Immature natural killer cell (primary cell): ENCODE data around the gene ZC3H11A. TPM values are rescaled to one million over a fixed set of nuclear protein-coding genes. Genes with fewer than 3 reads are reported as not detected.

Source experiments
- DNase-seq, 3 donors: peaks; one replicate each; pipeline ENCODE4 v3.0.0; 2022; ENCODE audit warnings: mixed read lengths in 1 of 3
- H3K27ac Mint-ChIP-seq, 6 donors: one replicate each; pipeline ENCODE4 v1.8.0; 2020; ENCODE audit warnings: mixed read lengths in 6 of 6, mild to moderate bottlenecking in 5 of 6, inconsistent platforms in 4 of 6, moderate library complexity in 3 of 6
- H3K27me3 Mint-ChIP-seq, 3 donors: one replicate each; pipeline ENCODE4 v1.8.0; 2020 to 2021; ENCODE audit warnings: low read depth in 3 of 3, mild to moderate bottlenecking in 3 of 3, mixed read lengths in 3 of 3, moderate library complexity in 3 of 3, inconsistent platforms in 1 of 3
- H3K36me3 Mint-ChIP-seq, 3 donors: one replicate each; pipeline ENCODE4 v1.8.0; 2020; ENCODE audit warnings: mixed read lengths in 3 of 3, inconsistent platforms in 2 of 3, mild to moderate bottlenecking in 2 of 3
- H3K4me1 Mint-ChIP-seq, 2 donors: one replicate each; pipeline ENCODE4 v1.8.0; 2020; ENCODE audit warnings: inconsistent platforms in 2 of 2, mild to moderate bottlenecking in 2 of 2, mixed read lengths in 2 of 2, moderate library complexity in 1 of 2
- H3K4me3 Mint-ChIP-seq, 5 donors: one replicate each; pipeline ENCODE4 v1.8.0; 2020; ENCODE audit warnings: mild to moderate bottlenecking in 5 of 5, mixed read lengths in 5 of 5, inconsistent platforms in 3 of 5, moderate library complexity in 3 of 5
- H3K9me3 Mint-ChIP-seq, 6 donors: one replicate each; pipeline ENCODE4 v1.8.0; 2020; ENCODE audit warnings: mild to moderate bottlenecking in 6 of 6, mixed read lengths in 6 of 6, inconsistent platforms in 4 of 6, moderate library complexity in 3 of 6
- polyA plus RNA-seq, 3 donors: library from polyadenylated mRNA; unstranded; fragments of 300-500 nt; fragmentation: Illumina TruSeq; gene quantifications; one replicate each; pipeline ENCODE4 v1.2.3, GENCODE V29; 2021

ZC3H11A gene
- polyA plus RNA-seq, 3 donors from 2014 or later: 23.2 to 50.4 (median 34.4) TPM

- H3K27ac Mint-ChIP-seq: peak overlapping the region; percentile 91 to 99 (median 94)
- peak overlapping the region; percentile 94 to 98 (median 96) for H3K4me3 Mint-ChIP-seq
- H3K4me1 Mint-ChIP-seq: peaks cover 55 to 64% of the 10 kb centered on the region in 2 donors
- peaks cover 4 to 5% (median 5%) of the 10 kb centered on the region in 3 donors for H3K36me3 Mint-ChIP-seq
- DNase-seq: peak; percentile 21 to 35 (median 26)
- H3K27me3 Mint-ChIP-seq: peaks cover 5 to 11% (median 8%) of the 10 kb centered on the region in 3 donors
- no peaks in the 10 kb centered on the region for H3K9me3 Mint-ChIP-seq
Observed at GRCh38 chr1:203796236-203796605, 798 bp downstream of the ZC3H11A start.

DNA sequence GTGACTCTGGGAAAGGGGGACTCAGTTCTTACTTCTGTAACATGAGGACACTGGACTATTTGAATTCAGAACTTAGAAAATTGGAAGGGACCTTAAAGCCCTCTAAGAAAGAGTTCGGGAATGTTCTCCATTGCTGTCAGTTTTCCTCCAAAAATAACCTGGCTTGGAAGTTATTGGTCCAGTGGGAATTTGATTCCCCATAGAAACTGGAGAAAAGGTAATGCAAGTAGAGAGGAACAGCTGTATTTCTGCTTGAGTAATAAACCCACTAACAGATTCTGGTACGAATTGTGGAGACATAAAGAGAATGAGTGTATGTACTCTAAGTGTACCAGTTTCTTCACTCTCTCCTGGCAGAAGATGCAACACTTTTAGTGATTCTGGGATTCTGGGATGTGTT, 1.8 kb downstream of the ZC3H11A start:
- no peak for DNase-seq
- H3K9me3 Mint-ChIP-seq: no peaks in the 10 kb centered on the region
- H3K36me3 Mint-ChIP-seq: peaks cover 4 to 5% (median 5%) of the 10 kb centered on the region in 3 donors
- peaks cover 58 to 74% of the 10 kb centered on the region in 2 donors for H3K4me1 Mint-ChIP-seq
- peak overlapping the region; percentile 14 to 91 (median 73) for H3K27ac Mint-ChIP-seq
- H3K4me3 Mint-ChIP-seq: peak overlapping the region; percentile 94 to 98 (median 96)
- H3K27me3 Mint-ChIP-seq: peaks cover 5 to 11% (median 8%) of the 10 kb centered on the region in 3 donors

- peaks cover 5 to 11% (median 8%) of the 10 kb centered on the region in 3 donors for H3K27me3 Mint-ChIP-seq
Observed at GRCh38 chr1:203797948-203798655, 2.7 kb downstream of the ZC3H11A start.

GRCh38 chr1:203799157-203799556, 3.7 kb downstream of the ZC3H11A start:
- Mint-ChIP-seq H3K9me3 (no peaks in the 10 kb centered on the region), H3K27ac (peak overlapping the region; percentile 7 to 46 (median 28)), H3K4me3 (no peak overlapping the region), H3K4me1 (peaks cover 68 to 94% of the 10 kb centered on the region in 2 donors), H3K27me3 (peaks cover 5 to 11% (median 8%) of the 10 kb centered on the region in 3 donors), H3K36me3 (peaks cover 5 to 10% (median 9%) of the 10 kb centered on the region in 3 donors)
- no peak for DNase-seq

More at GRCh38 chr1:203797948-203798655, 2.7 kb downstream of the ZC3H11A start:
- DNase-seq: no peak
- peak overlapping the region in 4 of 6 donors; percentile 17 to 62 (median 31) for H3K27ac Mint-ChIP-seq
- peak overlapping the region; percentile 1 to 51 (median 11) for H3K4me3 Mint-ChIP-seq
- H3K9me3 Mint-ChIP-seq: no peaks in the 10 kb centered on the region
- peaks cover 4 to 5% (median 5%) of the 10 kb centered on the region in 3 donors for H3K36me3 Mint-ChIP-seq
- H3K4me1 Mint-ChIP-seq: peaks cover 63 to 83% of the 10 kb centered on the region in 2 donors

DNA sequence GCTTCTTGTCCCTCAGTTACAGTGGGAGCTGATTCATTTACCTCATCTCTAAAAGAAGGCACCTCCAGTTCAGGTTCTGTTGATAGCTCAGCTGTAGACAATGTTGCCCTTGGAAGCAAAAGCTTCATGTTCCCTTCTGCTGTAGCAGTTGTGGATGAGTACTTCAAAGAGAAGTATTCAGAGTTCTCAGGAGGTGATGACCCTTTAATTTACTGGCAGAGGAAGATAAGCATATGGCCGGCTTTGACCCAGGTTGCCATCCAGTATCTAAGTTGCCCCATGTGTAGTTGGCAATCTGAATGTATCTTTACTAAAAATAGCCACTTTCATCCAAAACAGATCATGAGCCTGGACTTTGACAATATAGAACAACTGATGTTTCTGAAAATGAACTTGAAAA, 4.5 kb downstream of the ZC3H11A start:
- peaks cover 5 to 11% (median 8%) of the 10 kb centered on the region in 3 donors for H3K27me3 Mint-ChIP-seq
- peaks cover 70 to 96% of the 10 kb centered on the region in 2 donors for H3K4me1 Mint-ChIP-seq
- H3K27ac Mint-ChIP-seq: peak overlapping the region in 4 of 6 donors; percentile 3 to 46 (median 42)
- no peak overlapping the region for H3K4me3 Mint-ChIP-seq
- peaks cover 9 to 14% (median 13%) of the 10 kb centered on the region in 3 donors for H3K36me3 Mint-ChIP-seq
- DNase-seq: no peak
- no peaks in the 10 kb centered on the region for H3K9me3 Mint-ChIP-seq

GRCh38 chr1:203805689-203806088, 10.3 kb downstream of the ZC3H11A start:
- peaks cover 33 to 66% of the 10 kb centered on the region in 2 donors for H3K4me1 Mint-ChIP-seq

GRCh38 chr1:203807196-203807595, 11.8 kb downstream of the ZC3H11A start:
- H3K27ac Mint-ChIP-seq: no peak overlapping the region
- H3K27me3 Mint-ChIP-seq: peaks cover 0 to 3% (median 0%) of the 10 kb centered on the region in 3 donors
- H3K9me3 Mint-ChIP-seq: no peaks in the 10 kb centered on the region
- H3K4me3 Mint-ChIP-seq: no peak overlapping the region
- no peak for DNase-seq
- peaks cover 34 to 62% of the 10 kb centered on the region in 2 donors for H3K4me1 Mint-ChIP-seq
- H3K36me3 Mint-ChIP-seq: peaks cover 8 to 22% (median 13%) of the 10 kb centered on the region in 3 donors

More at GRCh38 chr1:203805689-203806088, 10.3 kb downstream of the ZC3H11A start:
- DNase-seq: no peak
- Mint-ChIP-seq H3K9me3 (no peaks in the 10 kb centered on the region), H3K27ac (peak overlapping the region in 3 of 6 donors; percentile 9 to 46 (median 17)), H3K4me3 (no peak overlapping the region), H3K36me3 (peaks cover 8 to 22% (median 13%) of the 10 kb centered on the region in 3 donors), H3K27me3 (peaks cover 0 to 3% (median 0%) of the 10 kb centered on the region in 3 donors)

DNA sequence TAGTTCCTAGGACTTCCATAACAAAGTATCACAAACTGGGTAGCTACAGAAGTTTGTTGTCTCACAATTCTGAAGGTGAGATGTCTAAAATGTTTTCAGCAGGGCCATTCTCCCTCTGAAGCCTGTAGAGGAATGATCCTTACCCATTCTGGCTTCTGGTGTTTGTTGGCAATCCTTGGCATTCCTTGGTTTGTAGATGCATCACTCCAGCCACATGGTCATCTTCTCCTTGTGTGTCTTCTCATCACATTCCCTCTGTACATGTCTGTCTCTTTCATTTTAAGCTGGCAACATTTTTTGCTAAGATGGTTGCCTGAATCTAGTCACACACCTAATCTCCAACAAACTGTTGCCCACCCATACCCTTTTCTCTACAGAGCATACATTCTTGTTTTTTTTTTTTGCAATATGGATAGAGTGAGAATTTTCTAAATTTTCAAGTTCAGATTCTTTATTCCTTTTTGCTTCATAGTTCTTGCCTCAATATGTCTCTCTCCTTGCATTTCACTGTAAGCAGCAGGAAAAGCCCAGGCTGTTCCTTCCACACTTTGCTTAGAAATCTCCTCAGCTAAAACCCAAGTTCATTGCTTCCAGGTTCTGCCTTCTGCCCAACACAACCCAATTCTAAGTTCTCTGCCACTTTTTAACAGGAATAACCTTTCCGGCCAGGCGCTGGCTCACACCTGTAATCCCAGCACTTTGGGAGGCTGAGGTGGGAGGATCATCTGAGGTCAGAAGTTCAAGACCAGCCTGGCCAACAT, 18.3 kb downstream of the ZC3H11A start:
- Mint-ChIP-seq H3K4me3 (no peak overlapping the region), H3K4me1 (peaks cover 18 to 46% of the 10 kb centered on the region in 2 donors), H3K27ac (peak overlapping the region in 4 of 6 donors; percentile 33 to 63 (median 48)), H3K9me3 (no peaks in the 10 kb centered on the region), H3K27me3 (peaks cover 0 to 2% (median 0%) of the 10 kb centered on the region in 3 donors), H3K36me3 (peaks cover 14 to 24% (median 14%) of the 10 kb centered on the region in 3 donors)
- DNase-seq: no peak

DNA sequence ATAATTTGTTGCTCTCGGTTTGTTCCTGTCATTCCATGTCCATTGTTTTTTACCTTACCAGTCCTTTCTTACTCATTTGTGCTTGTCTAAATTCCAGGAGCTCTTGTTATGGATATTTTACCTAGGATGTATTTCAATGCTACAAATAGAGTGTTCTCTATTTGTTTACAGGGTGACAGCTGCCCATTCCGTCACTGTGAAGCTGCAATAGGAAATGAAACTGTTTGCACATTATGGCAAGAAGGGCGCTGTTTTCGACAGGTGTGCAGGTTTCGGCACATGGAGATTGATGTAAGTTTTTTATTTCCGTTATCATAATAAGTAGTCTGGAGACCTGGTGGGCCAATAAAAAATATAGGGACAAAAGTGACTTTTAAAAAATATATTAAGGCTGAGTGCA, 23.0 kb downstream of the ZC3H11A start:
- Mint-ChIP-seq H3K4me3 (no peak overlapping the region), H3K36me3 (peaks cover 34 to 50% (median 36%) of the 10 kb centered on the region in 3 donors), H3K4me1 (peaks cover 2 to 48% of the 10 kb centered on the region in 2 donors), H3K9me3 (no peaks in the 10 kb centered on the region), H3K27me3 (peaks cover 0 to 4% (median 0%) of the 10 kb centered on the region in 3 donors), H3K27ac (no peak overlapping the region)
- DNase-seq: no peak

DNA sequence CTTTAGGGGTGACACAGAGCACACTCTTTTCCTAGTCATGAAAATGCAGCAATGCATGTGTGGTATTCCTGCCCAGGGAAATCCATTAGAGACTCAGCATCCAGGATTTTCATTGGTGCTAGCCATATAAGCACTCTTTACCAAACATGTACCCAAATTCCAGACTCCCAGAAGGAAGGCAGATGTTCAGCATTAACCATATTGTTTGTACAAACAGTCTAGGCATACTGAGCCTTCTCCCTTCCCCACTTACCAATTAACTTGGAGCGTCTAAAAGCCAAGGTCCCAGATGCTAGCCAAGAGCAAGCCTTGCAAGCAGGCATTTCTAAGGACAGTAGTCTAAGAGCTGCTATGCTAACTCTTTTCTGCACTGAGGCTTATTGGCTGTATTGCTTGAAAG, 27.9 kb downstream of the ZC3H11A start:
- no peaks in the 10 kb centered on the region for H3K9me3 Mint-ChIP-seq
- no peak for DNase-seq
- peaks cover 0 to 1% (median 0%) of the 10 kb centered on the region in 3 donors for H3K27me3 Mint-ChIP-seq
- H3K36me3 Mint-ChIP-seq: peaks cover 24 to 40% (median 38%) of the 10 kb centered on the region in 3 donors
- H3K27ac Mint-ChIP-seq: no peak overlapping the region
- H3K4me1 Mint-ChIP-seq: peaks cover 7 to 40% of the 10 kb centered on the region in 2 donors
- no peak overlapping the region for H3K4me3 Mint-ChIP-seq

DNA sequence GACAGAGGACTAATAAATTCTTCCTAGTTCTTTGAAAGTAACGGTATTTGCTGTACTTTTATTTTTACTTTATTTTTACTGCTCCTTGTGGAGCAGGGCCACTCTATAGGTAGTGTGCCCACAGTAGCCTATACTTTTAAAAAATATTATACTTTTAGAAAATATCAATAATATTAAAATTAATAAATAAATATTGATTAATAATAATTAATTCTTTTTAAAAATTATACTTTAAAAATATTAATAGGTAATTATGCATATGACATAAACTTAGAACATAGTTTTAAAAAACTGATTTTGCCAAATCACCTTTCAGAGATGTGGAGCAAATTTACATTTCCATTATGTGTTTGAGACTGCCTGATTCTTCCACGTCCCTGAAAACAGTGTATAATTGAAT, 30.8 kb downstream of the ZC3H11A start:
- H3K27me3 Mint-ChIP-seq: peaks cover 0 to 1% (median 0%) of the 10 kb centered on the region in 3 donors
- peaks cover 26 to 41% (median 36%) of the 10 kb centered on the region in 3 donors for H3K36me3 Mint-ChIP-seq
- peaks cover 7 to 34% of the 10 kb centered on the region in 2 donors for H3K4me1 Mint-ChIP-seq
- no peak for DNase-seq
- H3K9me3 Mint-ChIP-seq: no peaks in the 10 kb centered on the region
- no peak overlapping the region for H3K27ac Mint-ChIP-seq
- no peak overlapping the region for H3K4me3 Mint-ChIP-seq

- H3K27me3 Mint-ChIP-seq: no peaks in the 10 kb centered on the region
- no peak for DNase-seq
- H3K9me3 Mint-ChIP-seq: no peaks in the 10 kb centered on the region
- H3K4me1 Mint-ChIP-seq: peaks cover 7 to 20% of the 10 kb centered on the region in 2 donors
- peak overlapping the region in 1 of 6 donors; percentile 5 for H3K27ac Mint-ChIP-seq
- peaks cover 13 to 27% (median 24%) of the 10 kb centered on the region in 3 donors for H3K36me3 Mint-ChIP-seq
- no peak overlapping the region for H3K4me3 Mint-ChIP-seq
Observed at GRCh38 chr1:203828002-203828401, 32.6 kb downstream of the ZC3H11A start.

- Mint-ChIP-seq H3K9me3 (no peaks in the 10 kb centered on the region), H3K4me3 (no peak overlapping the region), H3K27ac (no peak overlapping the region), H3K27me3 (no peaks in the 10 kb centered on the region), H3K4me1 (peaks cover 7 to 15% of the 10 kb centered on the region in 2 donors), H3K36me3 (peaks cover 14 to 28% (median 24%) of the 10 kb centered on the region in 3 donors)
- no peak for DNase-seq
Observed at GRCh38 chr1:203828503-203828902, 33.1 kb downstream of the ZC3H11A start.
